Stimulated activated naive B cell treated with anti-CD40 and anti-IgM and Interleukin-4, amounts not matched to agents 10 μg/mL and 1 μg/mL and 100 μg/mL, for 72 hours (primary cell): ENCODE data around the gene GRIK2.

Source experiments
- ATAC-seq, 2 donors: fragments of 150-1000 bp; cut with Tn5 transposase; replicated peaks; 2 replicates each; pipeline ENCODE4 v1.10.0; 2021; ENCODE audit warnings: moderate library complexity in 1 of 2
- DNase-seq: peaks from one replicate; pipeline ENCODE4 v3.0.0; 2021
- H3K27ac Mint-ChIP-seq: one replicate; pipeline ENCODE4 v1.8.0; 2022; ENCODE audit warnings: mild to moderate bottlenecking, mixed read lengths
- H3K27me3 Mint-ChIP-seq, 2 donors: one replicate each; pipeline ENCODE4 v1.8.0; 2022; ENCODE audit warnings: mixed read lengths in 2 of 2
- H3K36me3 Mint-ChIP-seq, 2 donors: one replicate each; pipeline ENCODE4 v1.8.0; 2022; ENCODE audit warnings: mixed read lengths in 2 of 2, mild to moderate bottlenecking in 1 of 2
- H3K4me1 Mint-ChIP-seq, 2 donors: one replicate each; pipeline ENCODE4 v1.8.0; 2022; ENCODE audit warnings: mixed read lengths in 2 of 2, mild to moderate bottlenecking in 1 of 2
- H3K4me3 Mint-ChIP-seq, 2 donors: one replicate each; pipeline ENCODE4 v1.8.0; 2022; ENCODE audit warnings: mild to moderate bottlenecking in 2 of 2, mixed read lengths in 2 of 2, moderate library complexity in 1 of 2
- H3K9me3 Mint-ChIP-seq, 2 donors: one replicate each; pipeline ENCODE4 v1.8.0; 2022; ENCODE audit warnings: mixed read lengths in 2 of 2, mild to moderate bottlenecking in 1 of 2

Gene GRIK2

DNA sequence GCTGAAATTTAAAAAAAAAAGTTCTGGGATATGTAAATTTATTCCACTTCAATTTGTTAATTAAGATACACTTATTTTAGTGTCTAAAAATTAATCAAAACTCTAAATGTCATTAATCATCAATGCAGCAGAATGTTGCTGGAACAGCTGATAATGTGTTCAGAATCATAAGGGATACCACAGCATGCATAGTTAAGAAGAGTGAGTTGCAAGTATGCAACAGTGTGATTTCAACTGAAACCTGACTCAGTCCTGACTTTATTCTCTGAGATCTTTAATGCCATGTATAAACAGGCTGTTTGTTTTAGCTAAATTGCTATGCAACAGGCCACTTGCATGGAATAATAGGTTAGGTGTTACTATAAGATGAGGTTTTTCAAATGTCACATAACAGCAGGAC, 1.4 kb downstream of the GRIK2 start:
- H3K4me1 Mint-ChIP-seq, result peaks cover 0 to 3% of the 10 kb centered on the region in 2 donors
- peaks cover 55 to 68% of the 10 kb centered on the region in 2 donors for H3K27me3 Mint-ChIP-seq
- no peak overlapping the region for H3K4me3 Mint-ChIP-seq
- H3K27ac Mint-ChIP-seq, result no peak overlapping the region
- ATAC-seq, result no peak
- peaks cover 0 to 3% of the 10 kb centered on the region in 2 donors for H3K36me3 Mint-ChIP-seq
- no peak for DNase-seq
- H3K9me3 Mint-ChIP-seq, result peaks cover 0 to 1% of the 10 kb centered on the region in 2 donors

DNA sequence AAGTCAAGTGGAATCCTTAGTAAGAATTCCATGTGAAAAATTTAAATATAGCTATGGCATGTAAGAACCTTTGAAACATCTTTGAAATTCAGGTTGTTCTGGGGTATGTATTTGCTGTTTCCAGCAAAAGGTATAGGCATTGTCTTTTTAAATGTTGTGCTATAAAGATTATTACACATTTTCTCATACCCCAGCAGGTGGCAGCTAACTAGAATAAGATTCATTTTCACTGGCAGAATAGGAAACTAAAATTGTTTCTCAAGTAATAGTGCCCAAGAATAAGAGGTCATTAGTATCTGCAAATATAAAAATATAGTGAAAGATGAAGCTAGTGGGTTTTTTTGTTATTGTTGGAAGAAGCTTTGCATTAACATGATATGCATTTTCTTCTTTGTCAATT, 1.8 kb downstream of the GRIK2 start:
- peaks cover 0 to 1% of the 10 kb centered on the region in 2 donors for H3K9me3 Mint-ChIP-seq
- DNase-seq (no peak), ATAC-seq (no peak)
- H3K27ac Mint-ChIP-seq, result no peak overlapping the region
- H3K4me3 Mint-ChIP-seq, result no peak overlapping the region
- peaks cover 59 to 72% of the 10 kb centered on the region in 2 donors for H3K27me3 Mint-ChIP-seq
- H3K4me1 Mint-ChIP-seq, result peaks cover 0 to 3% of the 10 kb centered on the region in 2 donors
- peaks cover 0 to 7% of the 10 kb centered on the region in 2 donors for H3K36me3 Mint-ChIP-seq

DNA sequence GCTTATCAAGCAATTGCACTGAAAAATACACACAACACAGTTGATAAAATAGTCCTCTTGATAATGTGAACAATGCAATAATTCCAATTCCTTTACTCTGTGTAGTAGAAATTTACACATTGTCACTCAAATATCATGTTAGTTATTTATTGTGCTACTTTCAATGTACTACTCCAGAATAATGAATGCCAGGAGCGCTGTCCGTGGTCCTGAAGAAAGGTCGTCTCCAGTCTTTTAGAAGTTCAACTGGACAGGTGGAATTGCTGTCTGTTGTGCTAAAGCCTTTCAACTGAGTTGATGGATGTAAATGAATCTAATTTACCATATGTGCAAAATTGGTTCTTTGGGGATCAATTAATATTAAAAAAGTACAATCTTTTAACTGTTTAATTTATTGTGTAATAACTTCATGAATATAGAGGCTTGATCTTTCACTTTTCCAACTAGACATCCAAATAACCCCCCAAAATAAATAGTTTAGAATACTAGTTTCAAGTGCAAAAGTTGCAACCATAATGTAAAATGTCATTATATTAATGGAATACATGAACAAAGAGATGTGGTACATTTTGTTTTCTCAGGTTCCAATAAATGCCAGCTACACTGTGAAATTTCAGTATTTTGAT, 3.2 kb downstream of the GRIK2 start:
- H3K36me3 Mint-ChIP-seq, result peaks cover 0 to 10% of the 10 kb centered on the region in 2 donors
- H3K27ac Mint-ChIP-seq, result no peak overlapping the region
- no peak for DNase-seq
- peaks cover 0 to 3% of the 10 kb centered on the region in 2 donors for H3K4me1 Mint-ChIP-seq
- H3K9me3 Mint-ChIP-seq, result peaks cover 0 to 3% of the 10 kb centered on the region in 2 donors
- no peak overlapping the region for H3K4me3 Mint-ChIP-seq
- peaks cover 63 to 72% of the 10 kb centered on the region in 2 donors for H3K27me3 Mint-ChIP-seq
- ATAC-seq, result no peak

DNA sequence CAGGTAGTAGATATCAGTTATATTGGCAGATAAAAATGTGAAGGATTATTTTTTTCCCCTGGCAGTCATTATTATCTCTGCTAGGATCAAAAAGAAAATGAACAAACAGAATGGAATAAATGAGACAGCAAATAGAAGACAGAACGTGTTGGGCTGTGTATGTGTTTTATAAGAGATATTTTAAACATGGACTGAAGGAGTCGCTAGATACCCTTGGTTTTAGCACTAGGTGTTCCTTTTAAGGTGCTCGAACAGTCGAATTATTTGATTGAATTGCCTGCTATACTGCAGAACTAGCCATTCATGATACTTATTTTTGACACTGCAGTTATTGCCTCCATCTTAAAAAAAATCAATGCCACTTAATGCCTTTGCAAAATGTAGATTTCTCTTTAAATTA, 3.7 kb downstream of the GRIK2 start:
- ATAC-seq (no peak), DNase-seq (no peak)
- Mint-ChIP-seq H3K27me3 (peaks cover 63 to 72% of the 10 kb centered on the region in 2 donors), H3K9me3 (peaks cover 3 to 5% of the 10 kb centered on the region in 2 donors), H3K4me1 (peaks cover 0 to 4% of the 10 kb centered on the region in 2 donors), H3K27ac (no peak overlapping the region), H3K36me3 (peaks cover 2 to 12% of the 10 kb centered on the region in 2 donors), H3K4me3 (no peak overlapping the region)

DNA sequence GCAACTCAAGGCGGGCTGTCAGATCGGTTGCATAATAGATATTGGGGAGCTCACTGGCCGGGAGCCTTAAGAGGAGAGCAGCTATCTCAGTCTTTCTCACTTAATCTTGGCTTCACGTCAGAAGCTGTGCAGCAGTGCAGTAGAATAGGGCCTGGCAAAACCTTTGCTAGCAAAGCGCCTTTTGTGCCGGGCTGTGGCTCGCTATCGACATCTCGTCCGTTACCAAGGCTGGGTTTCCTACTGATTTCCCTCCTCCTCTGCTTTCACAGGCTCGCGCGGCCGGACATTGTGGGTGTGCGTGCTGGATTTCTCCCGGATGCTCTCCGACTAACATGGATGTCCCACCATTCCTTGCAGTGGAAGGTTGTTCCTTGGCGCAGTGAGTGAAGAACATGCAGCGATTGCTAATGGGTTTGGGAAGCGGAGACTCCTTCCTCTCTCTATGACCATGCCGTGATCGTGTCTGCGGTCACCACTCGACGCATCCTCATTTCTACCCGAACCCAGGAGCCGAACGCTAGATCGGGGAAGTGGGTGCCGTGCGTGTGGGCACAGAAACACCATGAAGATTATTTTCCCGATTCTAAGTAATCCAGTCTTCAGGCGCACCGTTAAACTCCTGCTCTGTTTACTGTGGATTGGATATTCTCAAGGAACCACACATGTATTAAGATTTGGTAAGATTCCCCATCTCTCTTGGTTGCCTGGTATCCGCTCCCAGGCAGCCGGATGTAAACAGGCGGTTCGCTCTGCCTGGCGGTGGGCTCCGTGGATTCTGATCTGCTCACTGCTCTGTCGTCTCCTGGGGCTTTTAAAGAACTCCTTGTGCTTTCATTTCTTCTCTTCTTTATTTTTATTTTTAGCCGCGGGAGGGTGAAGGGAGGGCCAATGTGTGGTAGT, 5.5 kb downstream of the GRIK2 start:
- H3K9me3 Mint-ChIP-seq, result peaks cover 5 to 8% of the 10 kb centered on the region in 2 donors
- peak overlapping the region; percentile 59 for H3K27ac Mint-ChIP-seq
- no peak overlapping the region for H3K4me3 Mint-ChIP-seq
- peaks cover 2 to 4% of the 10 kb centered on the region in 2 donors for H3K4me1 Mint-ChIP-seq
- DNase-seq (no peak), ATAC-seq (no peak)
- peaks cover 60 to 67% of the 10 kb centered on the region in 2 donors for H3K27me3 Mint-ChIP-seq
- peaks cover 3 to 14% of the 10 kb centered on the region in 2 donors for H3K36me3 Mint-ChIP-seq

DNA sequence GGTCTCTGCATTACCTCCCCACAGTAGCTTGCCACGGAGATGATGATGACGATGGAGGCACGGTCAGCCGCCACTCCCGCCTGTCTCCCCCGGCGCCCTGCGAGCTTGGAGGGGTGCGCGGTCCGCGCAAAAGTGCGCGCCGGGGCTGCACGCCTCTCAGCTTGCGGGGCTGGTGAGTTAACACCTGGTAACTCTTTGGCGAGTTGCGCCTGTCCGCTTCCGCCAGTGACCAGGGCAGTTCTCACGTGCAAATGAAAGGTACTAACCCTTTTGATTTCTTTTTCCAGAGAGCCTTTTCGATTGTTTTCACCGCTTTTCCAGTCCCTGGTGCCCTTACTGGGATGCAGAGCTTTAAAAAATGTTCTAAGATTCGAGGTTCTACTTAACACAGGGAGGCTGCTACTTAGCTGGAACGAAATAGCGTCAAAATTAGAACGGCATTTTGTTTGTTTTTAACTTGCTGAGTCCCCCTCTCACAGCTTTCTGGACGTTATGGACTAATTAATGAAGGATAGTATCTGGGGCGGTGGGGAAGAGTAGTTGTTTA, 6.2 kb downstream of the GRIK2 start:
- peak overlapping the region; percentile 59 for H3K27ac Mint-ChIP-seq
- peaks cover 5 to 8% of the 10 kb centered on the region in 2 donors for H3K9me3 Mint-ChIP-seq
- ATAC-seq (no peak), DNase-seq (no peak)
- peaks cover 3 to 14% of the 10 kb centered on the region in 2 donors for H3K36me3 Mint-ChIP-seq
- no peak overlapping the region for H3K4me3 Mint-ChIP-seq
- H3K4me1 Mint-ChIP-seq, result peaks cover 2 to 4% of the 10 kb centered on the region in 2 donors
- H3K27me3 Mint-ChIP-seq, result peaks cover 55 to 59% of the 10 kb centered on the region in 2 donors

DNA sequence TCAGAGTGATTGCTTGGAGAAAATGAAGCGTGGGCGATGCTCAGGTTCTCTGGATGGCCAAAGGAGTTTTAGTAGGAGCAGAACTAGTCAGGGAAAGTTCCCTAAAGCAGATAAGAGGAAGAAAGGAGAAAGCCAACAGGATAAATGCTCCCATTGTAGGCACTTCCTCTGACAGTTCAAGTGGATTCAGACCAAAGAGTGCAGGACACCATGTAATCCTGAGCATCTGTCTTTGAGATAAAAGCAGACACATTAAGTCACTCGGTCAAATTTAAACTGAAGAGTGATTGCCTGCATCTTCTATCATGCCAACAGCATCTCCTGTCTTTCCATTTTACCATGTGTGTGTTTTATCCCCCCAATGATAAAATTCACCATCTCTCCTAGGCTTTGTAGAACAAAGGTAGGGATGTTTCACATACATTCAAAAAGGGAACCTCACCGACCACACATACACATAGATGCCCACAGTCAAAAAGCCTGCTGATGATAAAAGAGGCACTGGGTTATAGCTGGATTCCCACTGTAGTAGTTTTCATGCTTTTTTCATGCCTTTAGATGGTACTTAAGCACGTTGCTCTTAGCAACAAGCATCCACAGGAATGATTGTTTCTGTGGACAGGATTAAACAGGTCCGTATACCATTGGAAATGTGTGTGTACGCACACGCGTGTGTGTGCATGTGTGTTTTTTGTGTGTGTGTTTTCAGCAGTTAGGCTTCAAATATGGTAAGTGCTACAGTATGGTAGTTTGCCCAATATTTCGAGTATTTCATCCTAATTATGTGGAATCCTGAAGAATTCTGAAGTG, 7.0 kb downstream of the GRIK2 start:
- ATAC-seq, result no peak
- Mint-ChIP-seq H3K9me3 (peaks cover 5 to 8% of the 10 kb centered on the region in 2 donors), H3K27ac (peak overlapping the region; percentile 59), H3K36me3 (peaks cover 3 to 14% of the 10 kb centered on the region in 2 donors), H3K4me1 (peaks cover 2 to 4% of the 10 kb centered on the region in 2 donors), H3K27me3 (peaks cover 53 to 55% of the 10 kb centered on the region in 2 donors), H3K4me3 (no peak overlapping the region)
- DNase-seq, result no peak

DNA sequence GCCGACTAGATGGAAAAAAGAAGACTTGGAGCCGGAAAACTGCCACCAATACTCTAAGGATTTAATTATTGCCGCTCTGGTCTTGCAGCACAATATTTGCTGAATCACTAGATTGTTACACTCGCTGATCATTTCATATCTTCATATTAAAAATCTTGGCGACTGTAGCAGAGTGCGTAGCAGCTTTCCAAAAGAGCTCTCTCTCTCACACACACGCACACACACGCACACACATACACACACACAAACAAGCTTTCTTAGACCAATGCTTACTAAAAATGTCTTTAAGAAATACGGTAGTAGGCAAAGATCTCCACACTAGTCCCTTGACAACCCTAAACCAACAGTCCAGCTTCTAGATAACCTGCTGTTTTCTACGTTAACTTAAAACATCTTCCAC, 7.7 kb downstream of the GRIK2 start:
- Mint-ChIP-seq H3K36me3 (peaks cover 3 to 14% of the 10 kb centered on the region in 2 donors), H3K27ac (no peak overlapping the region), H3K4me1 (peaks cover 2 to 4% of the 10 kb centered on the region in 2 donors), H3K27me3 (peaks cover 53 to 55% of the 10 kb centered on the region in 2 donors), H3K9me3 (peaks cover 5 to 7% of the 10 kb centered on the region in 2 donors), H3K4me3 (no peak overlapping the region)
- no peak for DNase-seq
- no peak for ATAC-seq

DNA sequence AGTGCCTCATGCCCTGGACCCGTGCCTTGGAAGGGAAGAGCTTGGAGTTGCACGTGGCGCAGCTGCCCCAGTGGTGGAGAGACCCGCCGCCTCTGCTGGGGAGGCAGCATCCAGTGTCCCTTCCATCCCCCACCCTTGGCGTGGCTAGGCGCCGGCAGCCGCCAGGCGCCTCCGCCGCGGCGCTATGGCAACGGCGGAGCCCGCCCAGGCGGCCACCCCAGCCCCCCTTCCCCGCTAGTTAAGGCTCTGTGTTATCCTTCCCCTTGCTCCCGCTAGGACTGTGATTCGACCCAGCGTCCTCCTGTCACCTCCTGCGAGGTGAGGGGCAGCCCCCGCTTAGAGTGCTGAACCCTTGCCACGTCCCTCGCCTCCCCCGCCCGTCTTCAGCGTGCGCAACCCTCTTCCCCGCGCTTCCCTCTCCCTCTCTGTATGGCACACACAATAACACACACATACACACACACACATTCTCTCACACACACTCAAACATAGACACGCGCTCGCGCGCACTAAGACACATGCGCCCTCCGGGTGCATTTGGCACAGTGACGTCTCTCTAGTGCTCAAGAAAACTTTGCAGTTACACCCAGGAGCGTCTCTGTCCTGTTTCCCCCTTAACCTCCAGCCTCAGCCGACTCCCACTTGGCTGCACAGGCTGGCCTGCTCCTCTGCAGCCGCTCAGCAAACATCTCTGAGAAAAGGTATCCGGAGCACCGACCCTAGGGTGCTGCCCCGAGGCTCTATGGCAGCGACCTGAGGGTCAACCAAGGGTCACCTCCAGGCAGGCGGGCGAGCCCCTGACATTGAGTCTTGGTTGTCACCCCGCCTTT, 8.5 kb downstream of the GRIK2 start:
- H3K4me1 Mint-ChIP-seq, result peaks cover 2 to 4% of the 10 kb centered on the region in 2 donors
- H3K4me3 Mint-ChIP-seq, result peak overlapping the region in 1 of 2 donors; percentile 11
- DNase-seq (no peak), ATAC-seq (no peak)
- peaks cover 3 to 14% of the 10 kb centered on the region in 2 donors for H3K36me3 Mint-ChIP-seq
- H3K27ac Mint-ChIP-seq, result peak overlapping the region; percentile 27
- peaks cover 53 to 54% of the 10 kb centered on the region in 2 donors for H3K27me3 Mint-ChIP-seq
- peaks cover 5 to 7% of the 10 kb centered on the region in 2 donors for H3K9me3 Mint-ChIP-seq

DNA sequence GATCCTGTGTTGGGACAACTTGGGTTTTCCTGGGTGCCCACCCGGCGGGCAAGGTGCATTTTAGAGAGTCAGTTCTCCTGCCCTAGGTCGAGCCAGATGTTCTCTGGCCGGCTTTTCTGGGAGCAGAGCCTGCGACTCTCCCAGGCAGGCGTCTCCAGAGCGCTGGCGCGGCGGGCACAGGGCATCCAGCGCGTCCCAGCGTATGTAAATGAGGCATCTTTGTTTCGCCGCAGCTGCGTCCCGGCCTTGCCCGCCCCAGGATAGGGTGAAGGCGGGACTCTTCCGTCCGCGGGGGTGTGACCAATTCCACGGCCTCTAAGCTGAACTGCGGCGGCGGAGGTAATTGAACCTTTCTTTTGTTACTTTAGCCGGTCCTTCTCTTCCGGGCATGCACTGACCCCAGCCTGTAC, 9.1 kb downstream of the GRIK2 start:
- H3K27me3 Mint-ChIP-seq, result peaks cover 51 to 60% of the 10 kb centered on the region in 2 donors
- peaks cover 5 to 9% of the 10 kb centered on the region in 2 donors for H3K9me3 Mint-ChIP-seq
- peak overlapping the region; percentile 56 for H3K27ac Mint-ChIP-seq

DNA sequence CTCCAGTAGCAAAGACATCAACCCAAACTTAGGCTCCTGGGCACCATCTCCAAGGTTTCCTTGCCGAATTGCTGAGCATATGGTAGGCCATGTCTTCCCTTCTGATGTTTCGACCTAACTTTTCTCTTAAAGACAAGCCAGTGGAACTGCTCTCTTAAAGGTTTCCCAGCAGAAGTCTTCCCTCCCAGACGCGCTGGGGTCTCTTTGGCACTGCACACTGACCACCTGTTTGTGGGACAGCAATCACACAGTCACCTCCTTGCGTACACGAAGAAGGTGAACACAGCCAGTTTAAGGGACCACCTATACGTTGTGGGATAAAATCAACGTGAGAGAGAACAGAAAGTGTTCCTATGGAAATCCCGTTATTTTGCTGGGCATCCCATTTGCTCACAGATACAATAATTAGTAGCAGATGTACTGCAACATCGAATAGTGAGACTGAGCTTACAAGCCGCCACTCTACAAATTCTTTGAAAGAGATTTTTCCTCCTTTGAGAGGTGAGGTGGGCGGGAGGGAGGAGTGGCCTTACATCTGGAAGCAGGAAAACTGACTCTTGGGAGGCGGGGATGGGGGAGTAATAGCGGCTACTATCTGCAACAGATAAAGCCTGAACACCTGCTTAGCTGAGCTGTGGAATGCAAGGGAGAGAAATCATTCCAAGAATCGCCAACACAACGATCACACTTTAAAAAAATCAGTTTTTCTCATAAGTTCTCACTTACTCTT, 9.9 kb downstream of the GRIK2 start:
- H3K27me3 Mint-ChIP-seq, result peaks cover 50 to 58% of the 10 kb centered on the region in 2 donors
- peaks cover 2 to 4% of the 10 kb centered on the region in 2 donors for H3K4me1 Mint-ChIP-seq
- ATAC-seq, result no peak
- H3K9me3 Mint-ChIP-seq, result peaks cover 5 to 9% of the 10 kb centered on the region in 2 donors
- H3K4me3 Mint-ChIP-seq, result no peak overlapping the region
- peaks cover 3 to 14% of the 10 kb centered on the region in 2 donors for H3K36me3 Mint-ChIP-seq
- peak overlapping the region; percentile 56 for H3K27ac Mint-ChIP-seq
- no peak for DNase-seq

More for the DNA sequence above, 9.1 kb downstream of the GRIK2 start:
- peaks cover 2 to 4% of the 10 kb centered on the region in 2 donors for H3K4me1 Mint-ChIP-seq
- ATAC-seq (no peak), DNase-seq (no peak)
- H3K36me3 Mint-ChIP-seq, result peaks cover 3 to 14% of the 10 kb centered on the region in 2 donors
- no peak overlapping the region for H3K4me3 Mint-ChIP-seq

DNA sequence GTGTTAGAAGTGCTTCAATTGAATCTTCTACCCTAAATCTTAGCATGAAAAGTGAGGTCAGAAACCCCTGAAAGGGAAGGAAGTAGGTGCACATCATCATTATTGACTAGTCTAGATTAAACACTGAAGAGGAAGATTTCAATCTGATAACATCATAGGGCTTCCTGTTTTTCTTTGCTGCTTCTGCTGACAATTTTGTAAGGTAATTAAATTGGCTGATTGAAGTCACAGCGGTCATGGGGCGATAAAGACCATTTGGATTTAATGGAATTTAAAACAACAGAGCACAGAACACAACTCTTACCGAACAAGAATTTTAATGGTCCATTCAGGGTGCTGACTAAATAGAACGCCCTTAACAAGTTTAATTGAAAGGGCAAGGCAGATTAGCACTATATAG, 11.3 kb downstream of the GRIK2 start:
- DNase-seq, result no peak
- no peak for ATAC-seq
- Mint-ChIP-seq H3K9me3 (peaks cover 5 to 9% of the 10 kb centered on the region in 2 donors), H3K36me3 (peaks cover 3 to 10% of the 10 kb centered on the region in 2 donors), H3K4me1 (peaks cover 2 to 4% of the 10 kb centered on the region in 2 donors), H3K27me3 (peaks cover 36 to 44% of the 10 kb centered on the region in 2 donors), H3K4me3 (no peak overlapping the region), H3K27ac (no peak overlapping the region)
